CMK (cell line): Measurements from ENCODE around the gene CMTM4.
A peak's percentile ranks its signal among the peaks of the same experiment; 100 is the strongest.

Source experiments
- DNase-seq: peaks from one replicate; pipeline ENCODE4 v3.0.0-alpha.2; 2010; ENCODE audit warnings: low read depth

Gene CMTM4

DNA sequence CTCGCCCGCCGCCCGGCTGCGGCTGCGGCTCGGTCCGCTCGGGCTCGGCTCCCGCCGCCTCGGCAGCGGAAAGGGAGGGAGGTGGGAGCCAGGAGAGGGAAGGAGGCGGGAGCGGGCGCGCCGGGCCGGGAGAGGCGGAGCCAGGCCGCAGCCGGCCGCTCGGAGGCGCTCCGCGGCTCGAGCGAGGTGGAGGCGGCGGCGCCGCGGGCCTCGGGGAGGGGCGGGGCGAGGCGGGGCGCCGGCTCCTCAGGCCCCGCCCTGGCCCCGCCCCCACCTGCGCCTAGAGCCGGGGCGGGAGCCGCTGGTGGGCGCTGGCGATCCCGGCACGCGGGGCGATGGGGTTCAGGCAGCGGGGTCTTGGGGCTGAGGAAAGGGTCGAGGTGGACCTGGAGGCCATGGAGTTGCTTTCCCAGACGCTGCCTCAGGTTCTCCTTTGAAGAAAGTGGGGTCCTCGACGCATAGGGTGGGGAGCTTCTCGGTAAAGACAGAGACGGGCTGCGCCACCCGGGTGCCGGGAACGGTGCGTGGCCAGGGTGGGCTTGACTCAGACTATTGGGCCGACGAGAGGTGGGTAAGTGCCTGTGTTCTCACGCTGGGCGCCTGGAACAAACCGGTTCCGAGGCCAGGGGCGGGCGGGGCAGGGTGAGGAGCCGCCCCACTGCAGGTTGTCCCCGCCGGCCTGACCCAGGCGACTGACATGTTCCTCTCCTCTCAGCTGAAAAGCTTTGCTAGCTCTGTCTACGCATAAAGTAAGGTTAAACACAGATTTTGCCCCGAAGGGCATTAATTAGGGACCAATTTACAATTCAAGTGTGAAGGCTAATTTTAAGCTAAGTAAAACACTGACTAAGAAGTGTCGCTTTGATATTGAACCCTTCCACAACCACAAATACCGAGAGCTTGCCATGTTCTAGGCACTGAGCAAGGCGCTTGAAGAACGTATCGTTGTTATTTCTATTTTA lies at the start of gene CMTM4:
CMTM4 (minus strand) TSS at position 75 of the 962 bp plus-strand sequence. CDS start 218 bp downstream, outside the sequence.
- DNase-seq: peak; percentile 54

GRCh38 chr16:66746048-66746447 lies 49.5 kb upstream of the CMTM4 start:
- DNase-seq: no peak

DNA sequence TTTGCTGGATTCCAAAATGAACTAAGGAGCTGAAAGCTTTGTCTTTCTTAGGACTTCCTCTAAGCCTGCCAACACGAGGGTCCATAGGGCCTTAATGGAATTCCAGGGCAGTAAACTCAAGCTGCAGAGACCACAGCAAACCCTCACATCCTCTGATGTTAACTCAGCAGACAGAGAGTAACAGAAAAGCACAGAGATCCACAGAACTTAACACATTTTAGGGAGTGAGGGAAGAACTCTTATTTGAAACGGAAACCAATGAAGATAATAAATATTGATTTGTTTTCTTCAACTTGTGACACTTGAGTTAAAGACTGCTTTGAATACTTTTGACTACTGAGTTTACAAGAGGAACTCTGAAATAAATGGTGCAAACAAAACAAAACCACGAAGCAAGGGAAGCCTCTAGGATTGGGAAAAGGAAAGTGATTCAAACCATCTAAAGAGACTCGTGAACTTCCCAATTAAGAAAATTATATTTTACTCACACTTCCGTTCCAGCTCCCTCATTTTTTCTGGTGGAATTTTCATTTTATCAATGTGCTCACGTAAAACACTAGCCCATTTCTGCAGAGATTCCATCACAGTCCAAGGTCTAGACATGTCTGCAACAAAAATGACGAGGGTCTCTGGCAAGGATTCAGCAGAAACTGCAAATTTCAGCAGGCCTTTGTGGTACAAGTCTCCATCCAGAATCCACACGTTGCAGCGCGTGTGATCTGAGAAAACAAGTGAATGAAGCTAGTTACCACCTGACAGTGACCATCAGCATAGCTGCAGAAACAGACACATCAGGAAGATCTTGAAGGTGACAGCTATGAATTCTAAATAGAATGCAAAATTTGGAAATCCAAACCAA lies 45.6 kb upstream of the CMTM4 start:
- DNase-seq: no peak

- DNase-seq: no peak
Observed at GRCh38 chr16:66741169-66741900, 44.8 kb upstream of the CMTM4 start.

DNA sequence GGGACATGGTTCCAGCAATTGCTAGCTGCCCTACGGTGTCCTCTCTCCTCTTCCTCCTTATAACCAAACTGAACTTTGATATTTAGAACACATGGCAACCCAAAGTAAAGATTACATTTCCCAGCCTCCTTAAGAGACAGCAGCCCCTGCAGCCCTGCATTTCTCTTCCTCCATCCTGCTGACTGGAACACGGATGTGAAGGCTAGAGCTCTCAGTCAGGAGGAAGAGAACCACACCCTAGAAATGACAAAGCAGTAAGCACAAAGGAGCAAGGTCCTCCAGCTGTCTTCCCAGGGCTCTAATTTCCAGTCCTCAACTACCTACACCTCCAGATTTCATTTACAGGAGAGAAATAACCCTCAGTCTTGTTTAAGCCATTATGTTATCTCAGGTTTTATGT lies 44.0 kb upstream of the CMTM4 start:
- DNase-seq: no peak

DNA sequence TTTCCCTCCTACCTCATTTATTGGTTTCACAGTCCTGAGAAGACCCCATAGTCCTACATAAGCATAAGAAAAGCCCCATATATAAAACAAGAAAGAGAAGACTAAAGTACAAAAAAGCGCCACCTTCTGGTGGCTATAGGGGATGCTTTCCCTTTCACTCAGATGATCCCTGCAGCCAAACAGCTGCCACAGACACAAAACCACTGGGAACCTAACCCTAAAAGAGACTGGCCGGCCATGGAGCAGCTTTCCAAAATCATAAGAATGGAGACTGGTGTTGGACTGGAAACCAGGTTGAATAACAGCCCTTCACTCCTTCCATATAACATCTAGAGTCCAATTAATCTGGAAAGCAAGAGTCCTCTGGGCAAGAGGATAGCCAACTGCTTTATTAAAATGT lies 43.5 kb upstream of the CMTM4 start:
- DNase-seq: no peak

DNA sequence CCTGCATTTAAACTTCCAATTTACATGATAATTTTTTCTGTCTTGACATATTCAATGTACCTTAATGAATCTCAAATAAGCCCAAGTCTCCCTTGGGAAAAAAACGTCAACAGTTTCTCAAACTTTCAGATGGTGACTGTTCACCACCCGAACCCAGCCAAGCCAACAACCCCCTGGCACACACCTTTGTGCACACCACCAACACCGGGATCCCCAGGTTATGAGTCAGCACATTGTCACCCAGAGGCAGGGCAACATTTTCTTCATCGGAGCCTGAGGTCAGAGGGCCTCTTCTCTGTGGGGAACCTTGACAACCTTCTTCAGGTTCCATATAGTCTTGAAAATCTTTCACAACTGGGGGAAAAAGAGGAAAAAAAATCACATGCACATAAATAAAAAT lies 39.3 kb upstream of the CMTM4 start:
- DNase-seq: no peak

DNA sequence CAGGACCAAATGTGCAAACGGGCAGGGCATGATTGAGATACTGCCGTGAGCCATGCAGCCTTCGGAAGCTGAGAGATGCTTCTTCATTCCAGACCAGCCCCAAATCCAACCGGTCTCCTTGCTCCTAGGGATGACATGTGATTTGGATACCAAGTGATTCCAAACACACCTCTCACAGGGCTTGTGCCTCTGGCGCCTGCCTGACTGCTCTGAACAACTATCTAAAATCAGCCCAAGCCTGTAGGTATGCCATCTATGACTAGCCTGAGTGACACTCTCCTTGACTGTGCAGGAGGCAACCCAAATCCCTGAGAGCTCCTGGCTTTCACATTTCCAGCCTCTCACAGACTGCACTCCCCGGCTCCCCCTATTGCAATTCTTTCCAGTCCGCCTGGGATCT lies 34.6 kb upstream of the CMTM4 start:
- no peak for DNase-seq

DNA sequence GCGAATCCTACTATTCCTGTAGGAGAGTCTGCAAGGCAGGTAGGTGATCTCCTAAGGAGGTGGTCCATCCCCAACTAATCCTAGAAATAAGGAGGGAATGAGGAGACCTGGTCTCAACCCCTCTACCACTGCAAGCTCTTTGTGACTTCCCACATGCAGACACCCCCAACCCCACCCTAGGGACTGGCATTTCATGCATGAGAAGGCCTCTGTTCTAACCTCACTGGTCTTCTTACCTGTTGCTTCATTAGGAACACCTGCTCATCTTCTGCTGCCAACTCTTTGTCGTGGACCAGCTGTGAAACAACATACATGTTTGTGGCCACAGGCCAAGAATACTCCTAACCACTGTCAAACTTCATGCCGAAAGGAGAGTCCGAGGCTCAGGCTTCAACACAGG lies 32.3 kb upstream of the CMTM4 start:
- no peak for DNase-seq

- DNase-seq: no peak
Observed at GRCh38 chr16:66728117-66728787, 31.7 kb upstream of the CMTM4 start.

DNA sequence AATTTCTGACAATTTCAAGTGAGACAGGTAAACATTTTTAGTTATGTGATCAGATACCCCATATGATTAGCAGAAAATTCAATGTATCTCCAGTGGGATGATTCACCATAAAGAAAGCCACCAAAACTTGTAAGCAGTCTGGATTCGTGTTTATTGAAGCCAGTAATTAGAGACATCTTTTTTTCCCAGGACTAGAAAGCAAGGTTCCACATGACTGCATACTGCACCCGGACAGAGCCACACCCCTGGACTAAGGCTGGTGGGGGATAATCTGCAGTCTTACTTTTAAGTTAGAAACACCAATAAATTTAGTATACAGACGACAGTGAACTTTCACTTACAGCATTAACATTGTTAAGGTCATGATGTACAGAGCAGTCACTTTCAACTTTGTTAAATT lies 24.2 kb upstream of the CMTM4 start:
- no peak for DNase-seq

DNA sequence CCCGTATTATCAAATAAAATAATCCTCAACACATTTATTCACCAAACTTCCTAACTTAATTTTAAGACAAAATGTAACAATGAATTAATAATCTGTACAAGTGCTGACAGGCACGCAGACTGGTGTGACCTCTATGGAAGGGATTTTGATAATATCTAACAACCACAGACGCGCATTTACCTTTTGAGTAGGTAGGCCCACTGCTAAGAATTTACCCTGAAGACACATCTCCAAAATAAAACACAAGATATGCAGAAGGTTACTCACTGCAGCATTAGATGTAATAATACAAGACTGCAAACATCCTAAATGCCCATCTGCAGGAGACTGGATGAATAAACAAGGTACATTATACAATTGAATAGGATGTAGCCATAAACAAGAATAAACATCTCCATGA lies 22.7 kb upstream of the CMTM4 start:
- no peak for DNase-seq

DNA sequence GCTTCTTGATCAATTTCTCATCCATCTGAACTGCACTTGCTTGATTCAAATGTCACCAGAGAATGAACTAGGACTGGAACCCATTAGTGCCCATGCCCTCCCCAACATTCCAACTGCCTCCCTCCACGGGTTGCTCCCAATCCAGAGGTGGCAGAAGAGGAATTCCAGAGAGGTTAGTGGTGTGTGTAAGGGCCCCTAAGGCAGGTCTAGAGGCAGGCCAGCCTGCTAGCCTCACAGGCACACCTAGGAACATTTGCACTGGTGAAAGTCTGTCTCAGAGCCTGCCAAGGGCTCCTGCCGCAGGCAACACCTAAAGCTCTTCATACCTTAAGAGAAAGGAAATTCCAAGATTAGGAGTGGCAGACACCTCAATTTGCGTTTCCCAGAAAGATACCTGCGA lies 21.2 kb upstream of the CMTM4 start:
- no peak for DNase-seq

DNA sequence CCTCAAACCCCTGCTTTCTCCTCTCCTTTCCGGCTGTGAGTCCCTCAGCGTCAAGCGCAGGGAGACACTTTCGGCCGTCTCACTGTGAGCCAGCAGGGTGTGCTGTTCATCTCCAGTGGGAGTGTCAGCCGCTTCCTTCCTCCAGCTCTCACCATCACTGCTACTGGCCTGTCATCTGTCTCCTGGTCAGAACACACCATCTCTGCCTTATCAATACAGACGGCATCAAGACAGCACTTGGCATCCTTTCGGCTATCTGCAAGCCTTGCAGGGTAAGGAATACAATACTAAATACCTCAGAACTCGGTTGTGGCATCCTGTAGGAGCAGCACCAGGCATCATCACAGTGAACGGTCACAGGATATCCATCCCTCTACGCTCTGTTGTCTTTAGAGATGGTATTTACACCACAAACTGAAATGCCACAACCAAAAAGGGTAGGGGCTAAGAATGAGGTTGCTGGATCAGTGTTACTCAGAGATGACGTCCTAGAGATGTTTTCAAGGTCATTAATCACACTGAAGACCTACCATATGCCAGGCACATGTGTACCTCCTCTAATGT lies 20.7 kb upstream of the CMTM4 start:
- peak; percentile 42 for DNase-seq

DNA sequence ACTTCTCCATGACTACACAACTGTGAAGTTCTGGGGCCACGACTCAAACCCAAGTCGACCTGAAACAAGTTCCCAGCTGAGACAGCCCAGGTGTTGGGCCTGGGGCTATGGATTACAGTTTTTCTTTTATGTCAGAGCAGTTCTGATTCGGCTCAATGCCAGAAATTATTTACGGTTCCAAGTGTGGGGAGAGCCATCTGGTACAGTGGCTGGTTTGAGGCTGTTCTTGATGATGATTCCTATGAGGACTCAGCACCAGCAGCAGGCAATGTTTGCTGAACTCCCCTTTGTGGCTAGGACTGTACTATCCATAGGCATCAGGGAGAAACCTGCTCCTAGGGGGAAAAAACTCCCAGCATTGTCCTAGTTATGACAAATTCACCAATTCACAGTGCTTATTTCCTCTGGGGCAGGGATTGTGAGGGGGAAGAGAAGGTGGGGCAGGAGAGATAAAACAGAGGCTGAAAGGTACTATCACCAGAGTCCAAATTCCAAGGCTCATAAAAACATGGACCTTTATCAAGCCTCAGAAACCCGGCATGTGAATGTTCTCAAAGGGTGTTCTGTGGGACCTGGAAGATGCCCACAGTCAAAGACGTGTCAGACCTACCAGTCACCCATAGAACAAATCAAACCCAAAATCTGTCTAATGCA lies 18.2 kb upstream of the CMTM4 start:
- DNase-seq: no peak

GRCh38 chr16:66714062-66714461 lies 17.5 kb upstream of the CMTM4 start:
- DNase-seq: no peak

GRCh38 chr16:66713076-66713475 lies 16.5 kb upstream of the CMTM4 start:
- no peak for DNase-seq

DNA sequence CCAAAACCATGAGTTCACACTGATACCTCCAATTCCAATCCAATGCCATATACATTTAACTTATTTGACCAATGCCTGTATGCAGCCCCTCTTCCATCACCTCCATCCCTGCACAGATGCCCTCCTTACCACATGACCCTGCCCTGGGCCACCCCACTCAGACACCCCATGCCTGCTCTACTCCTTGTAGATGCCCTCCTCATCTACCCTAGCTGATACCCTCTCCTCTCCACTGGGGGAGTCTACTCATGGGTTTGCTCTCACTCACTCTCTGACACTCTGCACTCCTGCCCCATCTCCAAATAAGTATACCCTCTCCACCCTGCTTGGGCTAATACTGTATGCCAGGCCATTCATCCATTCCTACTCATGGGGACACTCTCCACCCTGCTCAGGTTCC lies 16.0 kb upstream of the CMTM4 start:
- no peak for DNase-seq

DNA sequence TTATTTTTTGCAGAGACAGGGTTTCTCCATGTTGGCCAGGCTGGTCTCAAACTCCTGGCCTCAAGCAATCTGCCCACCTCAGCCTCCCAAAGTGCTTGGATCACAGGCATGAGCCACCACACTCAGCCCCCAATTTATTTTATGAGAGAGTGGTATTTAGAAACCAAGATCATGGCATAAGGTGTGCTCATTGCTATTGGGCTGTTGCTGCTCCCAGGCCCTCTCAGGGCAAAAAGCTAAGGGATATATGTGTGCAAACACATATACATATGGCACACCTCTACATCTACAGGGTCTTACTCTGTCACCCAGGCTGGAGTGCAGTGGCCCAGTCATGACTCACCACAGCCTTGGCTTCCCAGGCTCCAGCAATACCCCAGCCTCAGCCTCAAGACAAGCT lies 15.0 kb upstream of the CMTM4 start:
- DNase-seq: no peak

GRCh38 chr16:66706506-66706880 lies 9.9 kb upstream of the CMTM4 start:
- no peak for DNase-seq
